A673 (cell line): ENCODE measurements around the gene TCL1B. TPM values are rescaled to one million over a fixed set of nuclear protein-coding genes. Genes with fewer than 3 reads are reported as not detected.

Source experiments
- BruUV-seq: library from RNA; stranded (reverse); fragments of 400-500 nt; replicated peaks from 2 replicates; lab custom pipeline; 2021; lab: Mats Ljungman, UMichigan
- CTCF ChIA-PET: fragments of 300-600 bp; sonication (Branson Sonifier 250); formaldehyde crosslinking; loops from one replicate; lab custom pipeline; 2022; ENCODE audit warnings: antibody characterized with exemption; lab: Charles Lee
- POLR2A ChIA-PET: fragments of 300-600 bp; sonication (Branson Sonifier 250); formaldehyde crosslinking; loops from one replicate; lab custom pipeline; 2022; ENCODE audit warnings: antibody characterized with exemption; ENCODE audit not compliant: low non-redundant PET; lab: Charles Lee
- DNase-seq: peaks from one replicate; pipeline ENCODE4 v3.0.0-alpha.2; 2015; ENCODE audit warnings: low spot score
- H3K27ac ChIP-seq: fragments of 200-600 bp; sonication (generic); 2 replicates; pipeline ENCODE4 v1.5.1; 2016; ENCODE audit warnings: mixed run types, low read depth, mild to moderate bottlenecking, mixed read lengths, antibody characterized with exemption, low read length; ENCODE audit not compliant: poor library complexity, severe bottlenecking
- H3K27me3 ChIP-seq: fragments of 200-600 bp; sonication (generic); replicated peaks from 2 replicates; pipeline ENCODE4 v1.6.1; 2017; ENCODE audit warnings: mixed run types, low read depth, mild to moderate bottlenecking, mixed read lengths, antibody characterized with exemption, low read length; ENCODE audit not compliant: insufficient read depth, poor library complexity
- H3K36me3 ChIP-seq: fragments of 200-600 bp; sonication (generic); 2 replicates; pipeline ENCODE4 v1.6.1; 2016; ENCODE audit warnings: mixed run types, mild to moderate bottlenecking, mixed read lengths, antibody characterized with exemption, low read length; ENCODE audit not compliant: insufficient read depth, poor library complexity, severe bottlenecking
- H3K4me1 ChIP-seq: fragments of 200-600 bp; sonication (generic); 2 replicates; pipeline ENCODE4 v1.6.1; 2017; ENCODE audit warnings: mixed run types, mild to moderate bottlenecking, mixed read lengths, antibody characterized with exemption, low read length; ENCODE audit not compliant: insufficient read depth, poor library complexity, severe bottlenecking
- H3K4me3 ChIP-seq: fragments of 200-600 bp; sonication (generic); 2 replicates; pipeline ENCODE4 v1.5.1; 2016; ENCODE audit warnings: low read depth, mixed run types, mild to moderate bottlenecking, mixed read lengths, low read length; ENCODE audit not compliant: poor library complexity, severe bottlenecking
- H3K9me3 ChIP-seq: fragments of 200-600 bp; sonication (generic); 2 replicates; pipeline ENCODE4 v1.6.1; 2016; ENCODE audit warnings: mixed run types, low read depth, mild to moderate bottlenecking, mixed read lengths, antibody characterized with exemption, low read length; ENCODE audit not compliant: poor library complexity, severe bottlenecking
- EZH2 ChIP-seq: fragments of 200-600 bp; sonication (generic); IDR thresholded peaks from 2 replicates; pipeline ENCODE4 v1.6.1; 2017; ENCODE audit warnings: borderline replicate concordance, low read depth, mild to moderate bottlenecking, mixed read lengths, antibody characterized with exemption, low read length; ENCODE audit not compliant: poor library complexity, severe bottlenecking
- intact Hi-C: fragments of 100-400 bp; cut with micrococcal nuclease; formaldehyde crosslinking; loops from one replicate; pipeline ENCODE4 v1.10.0; 2022; ENCODE audit not compliant: unreplicated experiment
- total RNA-seq: library from RNA; stranded (reverse); gene quantifications from 2 replicates; pipeline ENCODE4 v1.2.3, GENCODE V29; 2021
- TF ChIP-seq, protein P1 (sequence below): fragments of 300-800, 200-600 bp; sonication (generic); conservative IDR thresholded peaks from 2 replicates; pipeline ENCODE4 v1.5.1; 2017; ENCODE audit warnings: low read depth, mild to moderate bottlenecking, antibody characterized with exemption, low read length, moderate library complexity, mixed read lengths

Gene TCL1B
- total RNA-seq, 1 experiment from 2014 or later, result 1.1 TPM

DNA sequence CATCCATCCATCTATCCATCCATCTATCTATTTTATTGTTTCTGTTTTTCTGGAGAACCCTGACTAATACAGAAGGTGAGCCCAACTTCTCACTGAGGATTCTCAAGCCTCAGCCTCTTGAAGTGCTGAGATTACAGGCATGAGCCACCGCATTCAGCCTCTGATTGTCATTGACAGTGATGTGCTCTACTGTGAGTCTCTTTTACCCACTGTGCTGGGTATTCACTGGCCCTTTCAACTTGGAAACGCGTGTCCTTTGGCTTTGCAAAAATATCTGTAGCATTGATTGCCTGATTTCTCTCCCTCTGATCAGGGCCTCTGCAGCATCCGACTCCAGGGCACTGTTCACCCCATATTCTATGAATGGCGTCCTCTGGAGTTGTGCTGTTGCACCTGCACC, 29.6 kb upstream of the TCL1B start:
- Histone ChIP-seq H3K9me3 (no peaks in the 10 kb centered on the region), H3K36me3 (no peaks in the 10 kb centered on the region), H3K4me1 (peaks cover 18% of the 10 kb centered on the region), H3K4me3 (no peak overlapping the region), H3K27ac (no peak overlapping the region), H3K27me3 (no peaks in the 10 kb centered on the region)
- no peak for DNase-seq
- no TSS peak for BruUV-seq
- TF ChIP-seq, protein P1, sequence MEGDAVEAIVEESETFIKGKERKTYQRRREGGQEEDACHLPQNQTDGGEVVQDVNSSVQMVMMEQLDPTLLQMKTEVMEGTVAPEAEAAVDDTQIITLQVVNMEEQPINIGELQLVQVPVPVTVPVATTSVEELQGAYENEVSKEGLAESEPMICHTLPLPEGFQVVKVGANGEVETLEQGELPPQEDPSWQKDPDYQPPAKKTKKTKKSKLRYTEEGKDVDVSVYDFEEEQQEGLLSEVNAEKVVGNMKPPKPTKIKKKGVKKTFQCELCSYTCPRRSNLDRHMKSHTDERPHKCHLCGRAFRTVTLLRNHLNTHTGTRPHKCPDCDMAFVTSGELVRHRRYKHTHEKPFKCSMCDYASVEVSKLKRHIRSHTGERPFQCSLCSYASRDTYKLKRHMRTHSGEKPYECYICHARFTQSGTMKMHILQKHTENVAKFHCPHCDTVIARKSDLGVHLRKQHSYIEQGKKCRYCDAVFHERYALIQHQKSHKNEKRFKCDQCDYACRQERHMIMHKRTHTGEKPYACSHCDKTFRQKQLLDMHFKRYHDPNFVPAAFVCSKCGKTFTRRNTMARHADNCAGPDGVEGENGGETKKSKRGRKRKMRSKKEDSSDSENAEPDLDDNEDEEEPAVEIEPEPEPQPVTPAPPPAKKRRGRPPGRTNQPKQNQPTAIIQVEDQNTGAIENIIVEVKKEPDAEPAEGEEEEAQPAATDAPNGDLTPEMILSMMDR, result no peak
- TF ChIP-seq EZH2, result no peak
- intact Hi-C loops, result no loop called here
- CTCF ChIA-PET, result no interaction called here
- POLR2A ChIA-PET, result no interaction called here

DNA sequence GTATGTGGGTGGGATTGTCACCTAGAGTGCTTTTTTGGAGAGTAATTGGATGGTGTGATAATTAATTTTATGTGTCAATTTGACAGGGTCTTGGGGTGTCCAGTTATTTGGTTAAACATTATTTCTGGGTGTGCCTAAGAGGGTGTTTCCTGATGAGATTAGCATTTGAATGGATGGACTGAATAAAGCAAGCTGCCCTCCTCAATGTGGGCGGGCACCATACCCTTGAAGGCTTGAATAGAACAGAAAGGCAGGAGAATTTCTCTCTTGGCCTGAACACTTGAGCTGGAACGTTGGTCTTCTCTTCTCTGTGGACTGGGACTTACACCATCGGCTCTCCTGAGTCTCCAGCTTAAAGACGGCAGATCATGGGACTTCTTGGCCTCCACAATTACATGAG, 28.8 kb upstream of the TCL1B start:
- ChIA-PET CTCF (no interaction called here), POLR2A (no interaction called here)
- Histone ChIP-seq H3K27ac (no peak overlapping the region), H3K4me1 (peaks cover 18% of the 10 kb centered on the region), H3K9me3 (no peaks in the 10 kb centered on the region), H3K36me3 (no peaks in the 10 kb centered on the region), H3K4me3 (no peak overlapping the region), H3K27me3 (no peaks in the 10 kb centered on the region)
- TF ChIP-seq, protein P1, result no peak
- no peak for TF ChIP-seq EZH2
- no peak for DNase-seq
- intact Hi-C loops, result no loop called here
- no TSS peak for BruUV-seq

DNA sequence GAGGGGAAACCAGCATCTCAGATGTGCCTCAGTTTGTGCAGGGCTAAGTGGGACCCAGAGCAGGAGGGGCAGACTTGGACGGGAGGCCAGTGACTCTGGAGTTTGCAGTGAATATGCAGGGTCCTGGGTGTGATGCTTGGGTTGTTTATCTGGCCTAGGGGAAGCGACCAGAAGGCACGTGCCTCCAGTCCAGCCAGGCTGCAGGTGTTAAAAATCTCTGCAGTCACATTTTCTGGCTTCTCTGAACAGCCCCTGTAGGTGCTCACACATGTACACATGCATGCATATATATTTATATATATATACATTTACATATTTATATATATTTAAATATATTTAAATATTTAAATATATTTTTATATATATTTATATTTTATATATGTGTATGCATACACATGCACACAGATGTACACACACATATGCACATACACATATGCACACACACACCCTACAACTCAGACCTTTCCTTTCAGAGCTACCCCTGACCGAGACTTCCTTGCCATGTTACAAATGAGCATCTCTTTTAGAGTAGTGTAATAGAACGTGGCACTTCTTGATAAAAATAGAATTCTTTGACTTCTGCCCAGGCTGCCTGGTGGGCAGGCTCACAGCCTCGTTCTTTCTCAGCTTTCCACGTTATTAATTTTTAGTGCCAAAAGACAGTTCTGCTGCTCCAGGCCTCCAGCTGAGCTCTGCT, 26.8 kb upstream of the TCL1B start:
- Histone ChIP-seq H3K4me3 (no peak overlapping the region), H3K27me3 (no peaks in the 10 kb centered on the region), H3K36me3 (no peaks in the 10 kb centered on the region), H3K4me1 (peaks cover 18% of the 10 kb centered on the region), H3K27ac (no peak overlapping the region), H3K9me3 (no peaks in the 10 kb centered on the region)
- ChIA-PET POLR2A (interaction anchor here (0.6 kb wide), 1 partner anchor 455 kb away, joined by 4 read pairs; no protein-coding TSS in a partner anchor), CTCF (no interaction called here)
- TF ChIP-seq, protein P1, result no peak
- TF ChIP-seq EZH2, result no peak
- DNase-seq, result no peak
- intact Hi-C loops, result no loop called here
- no TSS peak for BruUV-seq
